ENCODE measurements around the gene PPIA.
"Not testable (repeated sequence)": the region's sequence is repeated elsewhere in the genome, so short reads cannot be mapped to it uniquely, and the experiment has no call there.

PPIA gene

DNA sequence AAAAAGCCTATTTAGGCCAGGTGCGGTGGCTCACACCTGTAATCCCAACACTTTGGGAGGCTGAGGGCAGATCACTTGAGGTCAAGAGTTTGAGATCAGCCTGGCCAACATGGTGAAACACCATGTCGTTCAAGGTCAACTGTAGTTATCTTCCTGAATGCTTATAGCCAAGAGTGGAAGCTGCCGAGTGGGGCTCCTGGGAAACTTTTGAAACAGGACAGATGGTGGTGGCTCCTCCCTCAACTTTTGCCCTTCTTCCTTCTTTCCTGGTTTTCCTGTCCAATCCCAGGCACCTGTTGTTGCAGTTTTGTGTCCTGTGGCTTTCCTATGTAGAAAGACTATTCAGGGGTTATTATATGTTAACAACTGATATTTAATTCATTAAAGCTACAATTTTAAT is 8.7 kb upstream of the PPIA start:
- no peak for DNase-seq (ENCODE audit: low read depth in 2 of 2)

DNA sequence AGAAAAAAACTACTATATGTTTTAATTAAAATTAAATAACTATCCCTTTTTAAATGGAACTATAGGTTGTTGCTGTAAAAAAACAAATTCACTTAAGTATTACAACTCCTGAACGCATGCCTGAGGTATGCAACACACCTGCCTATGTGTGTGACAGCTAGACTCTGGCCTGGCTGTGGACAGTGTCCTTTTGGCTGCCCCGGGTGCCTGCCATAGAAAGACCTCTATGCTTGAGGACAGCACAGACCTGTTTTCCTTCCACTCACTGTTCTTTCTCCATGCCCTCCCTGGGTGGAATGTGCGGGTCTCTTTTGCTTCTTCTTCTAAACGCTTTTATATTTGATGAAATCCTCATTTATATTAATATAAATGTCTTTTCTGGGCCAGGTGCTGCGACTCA is 6.5 kb upstream of the PPIA start:
- DNase-seq (ENCODE audit: low read depth in 2 of 2), result no peak

DNA sequence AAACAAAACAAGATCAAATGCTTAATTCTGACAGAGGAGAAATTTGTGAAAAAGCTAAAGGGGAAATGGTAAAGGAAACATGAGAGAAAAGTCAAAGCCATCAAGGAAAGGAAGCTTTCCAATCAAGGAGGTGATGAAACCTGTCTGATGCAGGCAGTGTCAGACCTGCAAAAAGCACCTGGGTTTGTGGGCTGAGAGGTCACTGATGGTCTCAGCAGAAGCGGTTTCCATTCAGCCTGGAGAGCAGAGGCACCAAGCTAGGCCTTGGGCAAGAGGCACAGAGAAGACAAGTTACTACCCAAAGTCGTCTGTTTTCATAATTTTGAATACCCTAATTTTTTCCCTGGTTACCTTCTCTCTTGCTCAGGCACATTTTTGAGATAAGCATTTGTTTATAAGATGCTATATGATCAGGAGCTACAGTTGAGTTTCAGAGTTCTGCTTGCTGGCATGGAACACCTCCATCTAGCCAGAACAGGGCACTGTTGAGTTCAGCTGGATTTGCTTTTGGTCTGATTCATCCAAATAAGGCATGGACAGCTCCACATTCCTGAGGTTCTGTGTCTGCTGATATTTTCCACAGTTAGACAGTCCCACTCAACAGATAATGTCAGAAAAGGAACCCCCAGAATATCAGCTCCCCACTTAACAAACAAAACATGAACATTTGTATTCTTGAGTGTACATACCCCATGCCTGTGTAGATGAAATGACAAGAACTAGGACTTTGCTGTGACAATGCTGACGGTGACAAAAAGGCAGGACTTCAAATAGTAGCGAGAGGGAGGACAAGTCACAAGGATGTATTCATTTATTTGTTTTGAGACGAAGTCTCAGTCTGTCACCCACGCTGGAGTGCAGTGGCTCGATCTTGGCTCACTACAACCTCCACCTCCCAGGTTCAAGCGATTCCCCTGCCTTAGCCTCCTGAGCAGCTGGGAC is 4.9 kb upstream of the PPIA start:
- DNase-seq (ENCODE audit: low read depth in 2 of 2), result no peak

DNA sequence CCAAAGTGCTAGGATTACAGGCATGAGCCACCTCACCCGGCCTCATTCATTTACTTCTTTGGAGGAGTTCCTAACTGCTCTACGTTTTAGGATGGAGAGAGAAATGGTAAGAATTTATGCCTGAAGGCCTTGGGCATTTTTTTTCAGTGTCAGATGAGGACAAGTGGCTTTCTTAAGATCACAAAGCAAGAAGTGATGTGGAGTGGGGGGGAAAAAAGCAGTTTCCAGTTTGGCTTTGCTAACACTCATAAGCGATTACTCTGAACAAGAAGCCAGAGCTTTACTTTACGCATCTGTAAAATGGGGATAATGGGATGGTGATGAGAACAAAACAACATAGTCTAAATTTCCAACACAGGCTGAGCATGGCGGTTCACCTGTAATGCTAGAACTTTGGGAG is 2.6 kb upstream of the PPIA start:
- DNase-seq (ENCODE audit: low read depth in 2 of 2), result no peak

DNA sequence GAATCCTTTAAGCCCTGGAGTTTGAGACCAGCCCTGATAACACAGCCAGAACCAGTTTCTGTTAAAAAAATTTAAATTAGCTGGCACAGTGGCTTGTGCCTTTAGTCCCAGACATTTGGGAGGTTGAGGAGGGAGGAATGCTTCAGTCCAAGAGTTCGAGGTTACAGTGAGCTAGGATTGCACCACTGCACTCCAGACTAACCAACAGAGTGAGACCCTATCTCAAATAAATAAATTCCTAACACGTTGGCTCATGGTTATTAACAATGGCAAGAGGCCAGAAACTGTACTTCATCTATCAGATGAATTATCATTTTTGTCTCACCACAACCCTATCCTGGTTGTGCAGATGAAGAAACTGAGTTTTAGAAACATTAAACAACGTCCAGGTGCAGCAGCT is 2.1 kb upstream of the PPIA start:
- DNase-seq (ENCODE audit: low read depth in 2 of 2), result no peak

DNA sequence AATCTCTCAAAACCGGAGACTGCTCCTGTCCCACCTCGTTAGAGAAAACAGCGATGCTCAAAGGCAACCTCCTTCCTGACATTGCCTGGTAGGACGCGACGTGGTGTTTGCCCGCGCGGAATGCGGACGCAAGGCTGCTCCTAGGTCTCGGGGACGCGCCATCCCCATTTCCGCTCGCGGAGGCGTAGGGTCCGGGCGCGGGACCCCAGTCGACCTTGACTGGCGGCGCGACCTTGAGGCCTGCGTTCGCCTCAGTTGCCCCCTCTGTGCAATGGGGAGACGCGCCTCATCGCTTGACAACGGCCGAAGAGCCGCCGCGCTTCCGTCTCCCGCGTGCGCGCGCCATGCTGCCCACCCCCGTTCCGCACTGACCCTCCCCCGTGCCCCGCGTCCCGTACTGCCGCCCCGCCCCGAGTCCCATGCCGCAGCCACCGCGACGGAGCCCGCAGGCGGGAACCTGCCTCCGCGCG is 412 bp upstream of the PPIA start:
- no peak for DNase-seq (ENCODE audit: low read depth in 2 of 2)

DNA sequence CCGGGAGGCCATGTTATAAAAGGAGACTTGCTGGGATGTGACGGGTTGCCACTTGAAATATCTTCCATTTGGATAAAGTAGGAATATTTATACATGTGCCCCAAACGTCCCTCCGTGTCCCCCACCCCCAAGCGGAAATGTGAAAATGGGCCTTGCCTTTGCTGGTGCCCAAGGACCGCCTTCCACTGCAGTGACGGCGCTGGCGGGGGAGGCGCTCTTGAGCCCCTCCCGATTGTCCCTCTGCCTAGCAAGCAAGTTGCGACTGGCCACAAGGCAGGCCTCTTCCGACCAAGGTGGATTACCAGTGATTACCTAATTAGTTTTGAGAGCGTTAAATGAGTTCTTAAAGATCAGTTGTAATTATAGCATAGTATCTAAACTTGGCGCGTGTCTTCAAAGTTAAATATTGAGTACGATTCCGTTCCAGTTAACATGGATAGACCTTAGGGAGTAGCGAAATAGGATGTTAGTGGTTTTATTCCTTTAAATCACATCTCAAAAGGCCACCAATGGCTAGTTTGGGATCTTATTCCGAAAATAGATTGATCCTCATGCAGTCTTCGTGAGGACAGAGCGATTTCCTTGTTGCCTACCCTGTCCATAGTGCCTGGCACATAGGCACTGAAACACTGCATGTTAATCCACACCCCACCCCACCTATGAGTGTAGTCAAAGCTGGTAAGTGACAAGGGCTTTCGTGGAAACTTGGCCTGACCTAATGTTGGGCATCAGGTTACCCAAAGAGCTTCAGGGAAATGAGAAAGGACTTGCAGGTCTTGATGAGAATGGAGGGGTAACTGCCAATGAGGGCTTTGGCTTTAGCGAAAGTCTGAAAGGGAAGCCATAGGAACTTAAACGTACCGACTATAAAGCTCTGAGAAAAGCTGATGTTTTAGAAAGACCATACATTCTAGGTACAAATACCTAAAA is 1.1 kb downstream of the PPIA start:
- DNase-seq (ENCODE audit: low read depth in 2 of 2), result peak; percentile 74 to 78

DNA sequence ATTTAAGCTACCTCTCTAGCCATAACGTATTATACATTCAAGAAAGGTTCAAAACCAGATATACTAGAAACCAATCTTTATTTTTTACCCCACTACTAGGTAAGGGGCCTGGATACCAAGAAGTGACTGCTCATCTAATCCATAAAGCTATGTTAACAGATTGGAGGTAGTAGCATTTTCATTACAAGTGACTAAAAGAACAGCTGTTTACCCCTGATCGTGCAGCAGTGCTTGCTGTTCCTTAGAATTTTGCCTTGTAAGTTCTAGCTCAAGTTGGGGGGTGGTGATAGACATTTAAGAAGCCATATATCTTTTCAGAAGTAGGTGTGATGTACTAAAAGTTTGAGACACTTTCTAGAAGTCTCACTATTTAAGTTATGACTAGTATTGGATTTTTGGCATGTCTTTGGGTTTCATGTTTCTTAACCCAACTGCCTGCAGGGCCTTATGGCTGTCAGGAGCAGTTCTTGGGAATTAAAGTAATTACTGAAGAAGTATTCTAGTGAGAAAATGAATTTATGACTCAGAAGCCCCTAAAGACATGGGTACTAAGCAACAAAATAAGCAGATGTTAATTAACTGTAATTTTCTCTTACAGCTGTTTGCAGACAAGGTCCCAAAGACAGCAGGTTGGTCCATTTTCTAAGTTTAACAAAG is 2.3 kb downstream of the PPIA start:
- DNase-seq (ENCODE audit: low read depth in 2 of 2), result no peak

DNA sequence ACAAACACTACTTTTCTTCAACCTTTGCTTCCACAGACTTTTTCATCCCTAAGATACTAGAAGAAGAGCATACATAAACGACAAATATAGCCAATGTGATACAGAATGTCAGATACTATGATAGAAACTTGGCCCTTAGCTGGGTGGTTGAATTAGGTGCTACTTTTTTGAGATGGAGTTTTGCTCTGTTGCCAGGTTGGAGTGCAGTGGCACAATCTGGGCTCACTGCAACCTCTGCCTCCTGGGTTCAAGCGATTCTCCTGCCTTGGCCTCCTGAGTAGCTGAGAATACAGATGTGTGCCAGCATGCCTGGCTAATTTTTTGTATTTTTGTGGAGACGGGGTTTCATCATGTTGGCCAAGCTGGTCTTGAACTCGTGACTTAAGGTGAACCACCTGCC is 3.5 kb downstream of the PPIA start:
- DNase-seq (ENCODE audit: low read depth in 2 of 2), result no peak

DNA sequence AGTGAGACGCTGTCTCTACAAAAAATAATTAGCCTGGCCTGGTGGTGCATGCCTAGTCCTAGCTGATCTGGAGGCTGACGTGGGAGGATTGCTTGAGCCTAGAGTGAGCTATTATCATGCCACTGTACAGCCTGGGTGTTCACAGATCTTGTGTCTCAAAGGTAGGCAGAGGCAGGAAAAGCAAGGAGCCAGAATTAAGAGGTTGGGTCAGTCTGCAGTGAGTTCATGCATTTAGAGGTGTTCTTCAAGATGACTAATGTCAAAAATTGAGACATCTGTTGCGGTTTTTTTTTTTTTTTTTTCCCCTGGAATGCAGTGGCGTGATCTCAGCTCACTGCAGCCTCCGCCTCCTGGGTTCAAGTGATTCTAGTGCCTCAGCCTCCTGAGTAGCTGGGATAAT is 5.4 kb downstream of the PPIA start:
- DNase-seq (ENCODE audit: low read depth in 2 of 2), result no peak

DNA sequence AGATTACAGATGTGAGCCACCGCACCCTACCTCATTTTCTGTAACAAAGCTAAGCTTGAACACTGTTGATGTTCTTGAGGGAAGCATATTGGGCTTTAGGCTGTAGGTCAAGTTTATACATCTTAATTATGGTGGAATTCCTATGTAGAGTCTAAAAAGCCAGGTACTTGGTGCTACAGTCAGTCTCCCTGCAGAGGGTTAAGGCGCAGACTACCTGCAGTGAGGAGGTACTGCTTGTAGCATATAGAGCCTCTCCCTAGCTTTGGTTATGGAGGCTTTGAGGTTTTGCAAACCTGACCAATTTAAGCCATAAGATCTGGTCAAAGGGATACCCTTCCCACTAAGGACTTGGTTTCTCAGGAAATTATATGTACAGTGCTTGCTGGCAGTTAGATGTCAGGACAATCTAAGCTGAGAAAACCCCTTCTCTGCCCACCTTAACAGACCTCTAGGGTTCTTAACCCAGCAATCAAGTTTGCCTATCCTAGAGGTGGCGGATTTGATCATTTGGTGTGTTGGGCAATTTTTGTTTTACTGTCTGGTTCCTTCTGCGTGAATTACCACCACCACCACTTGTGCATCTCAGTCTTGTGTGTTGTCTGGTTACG is 6.0 kb downstream of the PPIA start:
- no peak for DNase-seq (ENCODE audit: low read depth in 2 of 2)

DNA sequence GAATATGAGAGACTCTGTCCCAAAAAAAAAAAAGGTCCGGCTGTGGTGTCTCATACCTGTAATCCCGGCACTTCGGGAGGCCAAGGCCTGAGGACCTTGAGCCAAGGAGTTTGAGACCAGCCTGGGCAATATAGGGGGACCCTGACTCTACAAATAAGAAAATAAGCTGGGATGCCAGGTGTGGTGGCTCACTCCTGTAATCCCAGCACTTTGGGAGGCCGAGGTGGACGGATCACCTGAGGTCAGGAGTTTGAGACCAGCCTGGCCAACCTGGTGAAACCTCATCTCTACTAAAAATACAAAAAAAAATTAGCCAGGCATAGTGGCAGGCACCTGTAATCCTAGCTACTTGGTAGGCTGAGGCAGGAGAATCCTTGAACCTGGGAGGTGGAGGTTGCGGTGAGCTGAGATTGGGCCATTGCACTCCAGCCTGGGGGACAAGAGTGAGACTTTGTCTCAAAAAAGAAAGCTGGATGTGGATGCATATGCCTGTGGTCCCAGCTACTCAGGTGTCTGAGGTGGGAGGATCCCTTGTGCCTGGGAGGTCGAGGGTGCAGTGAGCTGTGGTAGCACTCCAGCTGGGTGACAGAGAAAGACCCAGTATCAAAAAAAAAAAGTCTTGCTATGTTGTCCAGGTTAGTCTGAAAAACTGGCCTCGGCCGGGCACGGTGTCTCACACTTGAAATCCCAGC is 7.5 kb downstream of the PPIA start:
- DNase-seq (ENCODE audit: low read depth in 2 of 2), result not testable (repeated sequence)

DNA sequence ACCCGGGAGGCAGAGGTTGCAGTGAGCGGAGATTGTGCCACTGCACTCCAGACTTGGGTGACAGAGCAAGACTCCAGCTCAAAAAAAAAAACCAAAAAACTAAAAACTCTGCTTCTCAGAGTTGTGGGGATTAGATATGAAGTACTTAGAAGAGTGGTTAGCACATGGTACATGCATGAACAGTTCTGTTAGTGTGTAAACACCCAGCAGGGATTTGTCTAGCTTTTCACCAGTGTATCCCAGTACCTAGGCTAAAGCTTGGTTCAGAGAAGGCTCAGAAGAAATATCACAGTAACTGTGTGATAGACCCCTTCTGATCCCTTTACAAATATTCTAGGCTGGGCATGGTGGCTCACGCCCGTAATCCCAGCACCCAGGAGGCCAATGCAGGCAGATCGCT is 9.5 kb downstream of the PPIA start:
- DNase-seq (ENCODE audit: low read depth in 2 of 2), result no peak

DNA sequence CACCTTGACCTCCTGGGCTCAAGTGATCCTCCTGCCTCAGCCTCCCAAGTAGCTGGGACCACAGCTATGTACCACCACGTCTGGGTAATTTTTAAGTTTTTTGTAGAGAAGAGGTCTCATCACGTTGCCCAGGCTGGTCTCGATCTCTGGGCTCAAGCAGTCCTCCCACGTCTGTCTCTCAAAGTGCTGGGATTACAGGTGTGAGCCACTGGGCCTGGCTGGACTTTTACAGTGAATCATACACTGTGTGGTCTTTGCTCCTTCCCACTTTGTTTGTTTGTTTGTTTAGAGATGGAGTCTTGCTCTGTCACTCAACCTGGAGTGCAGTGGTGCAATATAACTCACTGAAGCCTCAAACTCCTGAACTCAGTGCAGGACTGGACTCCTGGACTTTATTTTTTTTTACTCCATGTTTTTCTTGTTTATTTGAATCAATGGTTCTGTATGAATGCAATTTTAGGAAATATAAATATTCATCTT is 12.5 kb downstream of the PPIA start:
- DNase-seq (ENCODE audit: low read depth in 2 of 2), result no peak

DNA sequence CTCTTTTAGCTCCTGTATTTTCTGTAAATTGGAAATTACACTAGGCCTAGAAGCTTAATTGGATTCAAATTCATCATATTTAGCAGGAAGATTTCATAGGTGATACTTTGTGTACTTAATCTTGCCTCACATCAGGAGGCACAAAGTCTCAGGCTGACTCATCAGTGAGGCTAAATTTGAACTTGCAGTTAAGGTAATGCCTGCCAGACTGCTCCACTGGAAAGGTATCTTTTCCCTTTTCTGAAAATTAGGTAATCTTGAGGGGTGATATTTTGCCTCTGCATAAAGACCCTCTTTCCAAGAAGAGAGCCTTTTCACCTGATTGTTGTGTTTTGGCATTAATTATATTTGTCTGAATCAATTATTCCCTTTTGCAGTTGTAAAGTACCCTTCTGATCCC is 14.6 kb downstream of the PPIA start:
- no peak for DNase-seq (ENCODE audit: low read depth in 2 of 2)

DNA sequence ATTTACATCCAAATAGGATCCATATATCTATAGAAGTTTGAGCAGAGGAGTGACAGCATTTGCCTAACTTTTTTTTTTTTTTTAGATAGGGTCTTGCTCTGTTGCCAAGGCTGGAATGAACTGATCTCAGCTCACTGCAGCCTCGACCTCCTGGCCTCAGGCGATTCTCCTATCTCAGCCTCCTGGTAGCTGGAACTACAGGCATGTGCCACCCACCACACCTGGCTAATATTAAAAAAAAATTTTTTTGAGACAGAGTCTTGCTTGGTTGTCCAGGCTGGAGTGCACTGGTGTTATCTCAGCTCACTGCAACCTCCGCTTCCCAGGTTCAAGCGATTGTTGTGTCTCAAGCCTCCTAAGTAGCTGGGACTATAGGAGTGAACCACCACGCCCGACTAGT is 15.1 kb downstream of the PPIA start:
- no peak for DNase-seq (ENCODE audit: low read depth in 2 of 2)

DNA sequence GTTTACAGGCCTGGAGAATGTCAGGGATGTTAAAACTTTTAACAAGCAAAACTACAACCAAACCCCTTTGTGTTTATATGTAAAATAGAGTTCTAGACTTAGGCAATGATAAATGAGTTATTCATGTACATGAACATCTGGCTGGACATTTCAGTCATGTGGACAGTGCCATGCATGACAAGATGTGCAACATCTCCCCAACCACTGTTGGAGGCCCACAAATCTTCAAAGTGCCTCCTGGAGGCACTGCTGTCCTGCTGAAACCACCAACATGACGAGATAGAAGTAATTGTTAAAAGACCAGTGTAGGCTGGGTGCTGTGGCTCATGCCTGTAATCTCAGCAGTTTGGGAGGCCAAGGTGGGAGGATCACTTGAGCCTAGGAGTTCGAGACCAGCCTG is 18.4 kb downstream of the PPIA start:
- DNase-seq (ENCODE audit: low read depth in 2 of 2), result no peak

DNA sequence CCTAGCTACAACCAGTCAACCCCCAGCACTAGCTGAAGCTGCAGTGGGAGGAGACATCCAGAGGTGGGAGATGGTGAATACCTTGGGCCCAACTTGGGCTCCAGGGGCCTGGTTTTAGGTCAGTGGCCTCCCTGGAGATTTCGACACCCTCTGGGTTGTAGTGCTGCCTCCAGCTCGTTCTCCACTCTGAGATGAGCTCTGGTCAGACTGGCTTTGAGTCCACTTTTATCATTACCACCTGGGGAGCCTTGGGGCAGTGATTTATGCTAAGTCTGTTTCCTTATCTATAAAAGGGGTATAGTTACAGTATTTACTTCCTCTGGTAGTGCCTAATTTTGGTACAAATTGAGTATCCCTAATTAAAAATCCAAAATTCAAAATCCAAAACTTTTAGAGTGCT is 22.8 kb downstream of the PPIA start:
- no peak for DNase-seq (ENCODE audit: low read depth in 2 of 2)

DNA sequence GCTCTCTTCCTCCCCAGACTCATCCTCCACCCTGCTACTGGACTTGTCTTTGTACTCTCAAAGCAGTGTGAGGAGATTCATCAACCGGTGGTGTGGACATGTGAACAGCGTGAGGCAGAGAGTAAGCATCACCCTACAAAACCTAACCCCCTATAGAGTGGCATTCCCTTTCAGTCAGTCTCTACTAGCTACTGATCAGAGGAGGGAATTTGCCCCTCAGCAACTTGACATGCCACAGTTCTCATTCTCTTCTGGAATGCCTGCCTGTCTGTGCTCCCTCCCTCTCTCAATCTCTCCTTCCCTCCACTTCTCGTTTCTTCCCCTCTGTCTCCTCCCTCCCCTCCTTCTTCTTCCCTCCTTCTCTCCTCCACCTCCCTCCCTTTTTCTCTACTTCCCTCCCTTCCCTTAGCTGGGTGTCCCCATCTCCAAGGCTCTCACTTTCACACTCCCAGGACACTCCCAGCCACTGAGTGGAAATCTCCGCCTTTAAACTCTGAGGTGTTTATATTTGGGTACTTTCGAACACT is 26.8 kb downstream of the PPIA start:
- DNase-seq (ENCODE audit: low read depth in 2 of 2), result no peak

DNA sequence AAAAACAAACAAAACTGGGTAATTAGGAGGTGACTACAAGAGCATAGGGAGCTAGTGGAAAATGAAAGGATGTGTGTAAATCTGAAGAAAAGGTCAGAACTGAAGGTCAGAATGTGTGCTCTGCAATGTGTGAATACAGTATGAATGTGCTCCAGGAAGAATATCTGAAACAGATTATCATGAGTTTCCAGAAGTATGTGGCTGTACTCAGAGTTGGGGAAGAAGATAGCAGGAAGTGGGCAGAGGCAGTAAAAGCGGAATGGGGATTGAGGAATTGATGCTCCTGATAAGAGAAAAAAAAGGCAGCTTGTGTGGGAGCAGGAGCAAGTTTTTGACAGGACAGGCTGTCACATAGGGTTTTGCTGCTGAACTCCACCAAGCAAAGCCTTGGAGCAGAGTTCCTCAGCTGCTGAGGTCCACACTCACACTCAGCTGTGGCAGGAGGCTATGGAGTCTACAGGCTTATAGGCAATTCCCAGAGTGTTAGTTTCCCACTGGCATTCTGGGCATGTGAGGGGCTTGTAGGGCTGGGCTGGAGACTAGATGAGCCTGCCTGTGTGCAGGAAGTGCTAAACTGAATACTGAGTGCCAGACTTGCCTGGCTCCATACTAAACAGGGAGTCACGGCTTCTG is 28.5 kb downstream of the PPIA start:
- no peak for DNase-seq (ENCODE audit: low read depth in 2 of 2)
